ENCODE results near the gene CADPS. TPM values are rescaled to one million over a fixed set of nuclear protein-coding genes. Genes with fewer than 3 reads are reported as not detected.

The CADPS gene
- total RNA-seq, 1 experiment from 2014 or later = not detected

DNA sequence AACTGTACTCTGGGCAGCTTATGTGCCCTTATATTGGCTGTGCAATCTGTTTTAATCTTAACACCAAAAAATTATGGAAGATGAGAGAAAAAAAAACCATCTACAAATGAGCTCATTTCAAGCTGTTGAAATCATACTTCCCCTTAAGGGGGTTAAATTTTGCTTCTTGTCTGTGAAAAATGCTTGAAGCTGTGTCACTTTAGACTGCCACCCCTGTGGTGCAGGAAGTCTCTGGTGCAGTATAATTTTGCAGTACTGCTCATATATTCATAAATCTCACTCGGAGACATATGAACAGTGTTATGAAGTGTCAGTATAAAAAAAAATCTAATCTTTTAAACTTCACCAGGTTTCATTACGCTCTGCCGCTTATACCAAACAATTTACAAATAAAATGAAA is 471.5 kb downstream of the CADPS start:
- no peaks in the 10 kb centered on the region for H3K4me1 Mint-ChIP-seq (ENCODE audit: low read depth, unreplicated experiment)
- BruUV-seq (replicated peaks) = no TSS peak
- TF ChIP-seq, protein P1, sequence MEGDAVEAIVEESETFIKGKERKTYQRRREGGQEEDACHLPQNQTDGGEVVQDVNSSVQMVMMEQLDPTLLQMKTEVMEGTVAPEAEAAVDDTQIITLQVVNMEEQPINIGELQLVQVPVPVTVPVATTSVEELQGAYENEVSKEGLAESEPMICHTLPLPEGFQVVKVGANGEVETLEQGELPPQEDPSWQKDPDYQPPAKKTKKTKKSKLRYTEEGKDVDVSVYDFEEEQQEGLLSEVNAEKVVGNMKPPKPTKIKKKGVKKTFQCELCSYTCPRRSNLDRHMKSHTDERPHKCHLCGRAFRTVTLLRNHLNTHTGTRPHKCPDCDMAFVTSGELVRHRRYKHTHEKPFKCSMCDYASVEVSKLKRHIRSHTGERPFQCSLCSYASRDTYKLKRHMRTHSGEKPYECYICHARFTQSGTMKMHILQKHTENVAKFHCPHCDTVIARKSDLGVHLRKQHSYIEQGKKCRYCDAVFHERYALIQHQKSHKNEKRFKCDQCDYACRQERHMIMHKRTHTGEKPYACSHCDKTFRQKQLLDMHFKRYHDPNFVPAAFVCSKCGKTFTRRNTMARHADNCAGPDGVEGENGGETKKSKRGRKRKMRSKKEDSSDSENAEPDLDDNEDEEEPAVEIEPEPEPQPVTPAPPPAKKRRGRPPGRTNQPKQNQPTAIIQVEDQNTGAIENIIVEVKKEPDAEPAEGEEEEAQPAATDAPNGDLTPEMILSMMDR (IDR thresholded peaks at IDR 0.05; ENCODE audit: unreplicated experiment) = no peak
- no peak for DNase-seq
- H3K36me3 Mint-ChIP-seq (ENCODE audit: insufficient read depth, unreplicated experiment) = no peaks in the 10 kb centered on the region
- no peak overlapping the region for H3K4me3 Mint-ChIP-seq (ENCODE audit: low read depth, unreplicated experiment)
- H3K9me3 Mint-ChIP-seq (ENCODE audit: low read depth, unreplicated experiment) = no peaks in the 10 kb centered on the region
- no peak overlapping the region for H3K27ac Mint-ChIP-seq (ENCODE audit: unreplicated experiment)
- H3K27me3 Mint-ChIP-seq (ENCODE audit: unreplicated experiment) = no peaks in the 10 kb centered on the region
- CTCF ChIA-PET = no interaction called here
- intact Hi-C loops (cut with micrococcal nuclease; ENCODE audit: unreplicated experiment) = no loop called here

DNA sequence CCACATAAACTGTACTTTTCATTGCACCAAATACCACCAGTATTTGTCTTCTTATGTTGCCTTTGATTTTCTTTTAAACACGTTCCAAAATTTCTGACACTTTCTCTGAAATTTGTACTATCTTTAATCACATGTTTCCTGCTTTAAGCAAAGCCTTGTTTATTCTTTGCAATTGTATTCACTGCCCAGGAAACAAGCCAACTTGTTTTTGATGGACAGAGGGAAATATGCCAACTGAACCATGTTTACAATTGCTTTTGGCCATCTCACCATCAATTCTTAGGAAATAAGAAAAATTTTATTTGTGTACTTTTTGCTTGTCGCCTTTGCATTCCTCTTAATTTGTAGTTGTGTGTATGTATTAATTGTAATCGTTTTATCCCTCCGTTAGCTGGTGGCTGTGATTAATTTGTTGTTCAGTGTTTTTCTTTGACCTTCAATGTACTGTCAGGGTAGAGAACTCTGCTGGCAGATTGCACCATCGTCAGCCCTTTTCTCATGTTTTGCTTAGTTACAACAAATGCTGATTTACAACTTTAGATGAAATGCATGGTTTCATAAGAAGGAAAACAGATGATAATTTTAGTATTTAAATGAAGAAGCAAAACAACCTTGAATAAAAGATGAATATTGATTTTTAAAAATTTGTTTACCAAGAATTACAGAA is 482.5 kb downstream of the CADPS start:
- TF ChIP-seq, protein P1 (IDR thresholded peaks at IDR 0.05; ENCODE audit: unreplicated experiment) = no peak
- Mint-ChIP-seq H3K4me3 (ENCODE audit: low read depth, unreplicated experiment) (no peak overlapping the region), H3K27me3 (ENCODE audit: unreplicated experiment) (no peaks in the 10 kb centered on the region), H3K4me1 (ENCODE audit: low read depth, unreplicated experiment) (no peaks in the 10 kb centered on the region), H3K27ac (ENCODE audit: unreplicated experiment) (no peak overlapping the region), H3K36me3 (ENCODE audit: insufficient read depth, unreplicated experiment) (no peaks in the 10 kb centered on the region), H3K9me3 (ENCODE audit: low read depth, unreplicated experiment) (peaks cover 2% of the 10 kb centered on the region)
- DNase-seq = no peak
- CTCF ChIA-PET = no interaction called here
- BruUV-seq (replicated peaks) = no TSS peak
- intact Hi-C loops (cut with micrococcal nuclease; ENCODE audit: unreplicated experiment) = no loop called here

- TF ChIP-seq, protein P1 (IDR thresholded peaks at IDR 0.05; ENCODE audit: unreplicated experiment) = no peak
- CTCF ChIA-PET = no interaction called here
- no peaks in the 10 kb centered on the region for H3K27me3 Mint-ChIP-seq (ENCODE audit: unreplicated experiment)
- H3K4me3 Mint-ChIP-seq (ENCODE audit: low read depth, unreplicated experiment) = no peak overlapping the region
- no peaks in the 10 kb centered on the region for H3K4me1 Mint-ChIP-seq (ENCODE audit: low read depth, unreplicated experiment)
- peaks cover 5% of the 10 kb centered on the region for H3K9me3 Mint-ChIP-seq (ENCODE audit: low read depth, unreplicated experiment)
- H3K27ac Mint-ChIP-seq (ENCODE audit: unreplicated experiment) = no peak overlapping the region
- intact Hi-C loops (cut with micrococcal nuclease; ENCODE audit: unreplicated experiment) = no loop called here
- DNase-seq = no peak
- H3K36me3 Mint-ChIP-seq (ENCODE audit: insufficient read depth, unreplicated experiment) = no peaks in the 10 kb centered on the region
- BruUV-seq (replicated peaks) = no TSS peak
Measured at GRCh38 chr3:62387251-62387650, 488.0 kb downstream of the CADPS start.

DNA sequence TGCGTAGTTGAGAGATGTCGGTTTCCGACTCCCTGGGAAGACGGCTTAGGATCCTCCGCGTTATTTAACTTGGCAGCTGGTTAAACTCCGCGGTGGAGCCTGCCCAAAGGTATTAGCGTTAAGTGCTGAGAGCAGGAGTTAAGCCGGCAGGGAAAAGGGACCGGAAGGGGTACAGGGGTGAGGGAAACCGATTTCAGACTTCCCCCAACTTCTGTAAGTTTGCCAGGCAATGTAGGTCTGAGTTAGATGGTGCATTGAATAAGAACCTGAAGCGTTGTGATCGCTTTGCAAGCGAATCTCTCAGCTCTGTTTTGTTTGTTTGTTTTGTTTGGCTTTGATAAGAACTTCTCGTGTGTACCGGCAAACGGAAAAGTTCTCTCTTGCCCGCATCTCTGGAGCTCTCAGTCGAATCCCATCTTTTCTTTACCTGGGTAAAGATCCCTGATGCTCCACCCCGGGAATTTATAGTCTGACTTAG is 495.9 kb downstream of the CADPS start:
- no peaks in the 10 kb centered on the region for H3K9me3 Mint-ChIP-seq (ENCODE audit: low read depth, unreplicated experiment)
- peaks cover 35% of the 10 kb centered on the region for H3K27me3 Mint-ChIP-seq (ENCODE audit: unreplicated experiment)
- no peaks in the 10 kb centered on the region for H3K4me1 Mint-ChIP-seq (ENCODE audit: low read depth, unreplicated experiment)
- intact Hi-C loops (cut with micrococcal nuclease; ENCODE audit: unreplicated experiment) = no loop called here
- CTCF ChIA-PET = no interaction called here
- no peaks in the 10 kb centered on the region for H3K36me3 Mint-ChIP-seq (ENCODE audit: insufficient read depth, unreplicated experiment)
- H3K4me3 Mint-ChIP-seq (ENCODE audit: low read depth, unreplicated experiment) = no peak overlapping the region
- H3K27ac Mint-ChIP-seq (ENCODE audit: unreplicated experiment) = no peak overlapping the region
- TF ChIP-seq, protein P1 (IDR thresholded peaks at IDR 0.05; ENCODE audit: unreplicated experiment) = no peak
- no peak for DNase-seq
- BruUV-seq (replicated peaks) = no TSS peak
